Smooth muscle cell (in vitro differentiated cells): ENCODE data around the gene PTCD1. TPM values are rescaled to one million over a fixed set of nuclear protein-coding genes. Genes with fewer than 3 reads are reported as not detected.
"Not testable (repeated sequence)": the region's sequence is repeated elsewhere in the genome, so short reads cannot be mapped to it uniquely, and the experiment has no call there.

Experiments
- DNase-seq: peaks from one replicate; lab custom pipeline; 2025; ENCODE audit not compliant: unreplicated experiment; lab: John Stamatoyannopoulos, UW
- H2AFZ ChIP-seq: fragments of 200-600 bp; sonication (generic); 2 replicates; pipeline ENCODE4 v1.6.0; 2016; ENCODE audit warnings: antibody characterized with exemption, low read depth, mild to moderate bottlenecking
- H3F3A ChIP-seq: fragments of 200-600 bp; sonication (generic); 2 replicates; pipeline ENCODE4 v1.6.0; 2017; ENCODE audit warnings: antibody characterized with exemption, low read depth
- H3K27ac ChIP-seq: fragments of 200-600 bp; sonication (generic); 2 replicates; pipeline ENCODE4 v1.5.1; 2016; ENCODE audit warnings: low read depth, mild to moderate bottlenecking
- H3K27me3 ChIP-seq: fragments of 200-600 bp; sonication (generic); 2 replicates; pipeline ENCODE4 v1.6.1; 2016; ENCODE audit warnings: low read depth, mild to moderate bottlenecking
- H3K36me3 ChIP-seq: fragments of 200-600 bp; sonication (generic); 2 replicates; pipeline ENCODE4 v1.5.1; 2016; ENCODE audit warnings: low read depth
- H3K4me1 ChIP-seq: fragments of 200-600 bp; sonication (generic); 2 replicates; pipeline ENCODE4 v1.5.1; 2016; ENCODE audit warnings: low read depth
- H3K4me2 ChIP-seq: fragments of 200-600 bp; sonication (generic); 2 replicates; pipeline ENCODE4 v1.6.0; 2016; ENCODE audit warnings: mild to moderate bottlenecking
- H3K4me3 ChIP-seq: fragments of 200-600 bp; sonication (generic); 2 replicates; pipeline ENCODE4 v1.5.1; 2016; ENCODE audit warnings: mild to moderate bottlenecking
- H3K79me2 ChIP-seq: fragments of 200-600 bp; sonication (generic); 2 replicates; pipeline ENCODE4 v1.6.0; 2016; ENCODE audit warnings: low read depth, mild to moderate bottlenecking
- H3K9ac ChIP-seq: fragments of 200-600 bp; sonication (generic); 2 replicates; pipeline ENCODE4 v1.6.0; 2016; ENCODE audit warnings: low read depth
- H3K9me3 ChIP-seq: fragments of 200-600 bp; sonication (generic); replicated peaks from 2 replicates; pipeline ENCODE4 v1.5.1; 2016; ENCODE audit warnings: low read depth
- H4K20me1 ChIP-seq: fragments of 200-600 bp; sonication (generic); 2 replicates; pipeline ENCODE4 v1.6.0; 2016; ENCODE audit warnings: low read depth
- CTCF ChIP-seq: fragments of 200-600 bp; sonication (generic); IDR thresholded peaks from 2 replicates; pipeline ENCODE4 v1.5.1; 2017; ENCODE audit warnings: borderline replicate concordance, mild to moderate bottlenecking, antibody characterized with exemption; ENCODE audit not compliant: insufficient read depth, poor library complexity, severe bottlenecking
- WGBS: methylation state at CpG from one replicate; pipeline ENCODE4 v1.1.7; 2016; ENCODE audit warnings: low lambda C conversion rate; 5-methylcytosine and 5-hydroxymethylcytosine counted together
- polyA plus RNA-seq: library from polyadenylated mRNA; unstranded; fragments of >200 nt; fragmentation: Nextera tagmentation; extraction: Ambion mirVana; gene quantifications from 2 replicates; pipeline ENCODE4 v1.2.1, GENCODE V29; 2016
- total RNA-seq: library from RNA; depleted of rRNA; stranded (reverse); fragments of >200 nt; gene quantifications from 2 replicates; pipeline ENCODE4 v1.2.3, GENCODE V29; 2014

The PTCD1 gene
- total and polyA plus RNA-seq, 2 experiments from 2014 or later, result 4.5 to 10.8 TPM

DNA sequence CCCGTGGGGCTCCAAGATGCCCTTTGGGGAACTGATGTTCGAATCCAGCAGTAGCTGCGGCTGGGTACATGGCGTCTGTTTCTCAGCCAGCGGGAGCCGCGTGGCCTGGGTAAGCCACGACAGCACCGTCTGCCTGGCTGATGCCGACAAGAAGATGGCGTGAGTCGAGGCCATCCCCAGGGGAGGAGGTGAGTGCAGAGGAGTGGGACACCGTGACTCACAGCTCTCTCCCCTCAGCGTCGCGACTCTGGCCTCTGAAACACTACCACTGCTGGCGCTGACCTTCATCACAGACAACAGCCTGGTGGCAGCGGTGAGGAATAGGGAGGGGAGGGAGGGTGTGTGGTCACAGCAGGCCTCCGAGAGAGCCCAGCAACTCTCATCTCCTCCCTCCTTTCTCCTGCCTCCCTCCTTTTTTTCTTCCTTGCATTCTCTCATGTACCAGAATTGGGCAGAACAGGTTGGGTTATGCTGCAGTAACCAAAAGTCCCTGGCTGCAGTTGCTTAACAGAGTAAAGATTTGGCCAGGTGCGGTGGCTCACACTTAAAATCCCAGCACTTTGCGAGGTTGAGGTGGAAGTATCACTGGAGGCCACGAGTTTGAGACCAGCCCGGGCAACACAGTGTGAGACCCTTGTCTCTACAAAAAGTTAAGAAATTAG lies 47.5 kb downstream of the PTCD1 start:
- Histone ChIP-seq H3K4me2 (no peak overlapping the region), H2AFZ (no peak overlapping the region), H4K20me1 (peaks cover 55% of the 10 kb centered on the region), H3K4me3 (no peak overlapping the region), H3F3A (peaks cover 11% of the 10 kb centered on the region), H3K79me2 (no peaks in the 10 kb centered on the region), H3K27me3 (no peaks in the 10 kb centered on the region), H3K27ac (no peak overlapping the region), H3K4me1 (no peaks in the 10 kb centered on the region), H3K36me3 (no peaks in the 10 kb centered on the region), H3K9ac (no peak overlapping the region), H3K9me3 (no peaks in the 10 kb centered on the region)
- TF ChIP-seq CTCF, result no peak
- no peak for DNase-seq
- 95% methylated on average over 20 of the region's 23 CpGs for WGBS

- Histone ChIP-seq H3K4me2 (no peak overlapping the region), H3K27me3 (no peaks in the 10 kb centered on the region), H3K4me3 (no peak overlapping the region), H3K36me3 (no peaks in the 10 kb centered on the region), H4K20me1 (peaks cover 51% of the 10 kb centered on the region), H3K9me3 (no peaks in the 10 kb centered on the region), H3F3A (peaks cover 2% of the 10 kb centered on the region), H2AFZ (no peak overlapping the region), H3K9ac (no peak overlapping the region), H3K27ac (no peak overlapping the region), H3K79me2 (no peaks in the 10 kb centered on the region), H3K4me1 (no peaks in the 10 kb centered on the region)
- DNase-seq, result no peak
- TF ChIP-seq CTCF, result no peak
- 98% methylated on average over 13 of the region's 13 CpGs for WGBS
Observed at GRCh38 chr7:99389772-99390171, 48.8 kb downstream of the PTCD1 start.

- Histone ChIP-seq H3F3A (no peaks in the 10 kb centered on the region), H4K20me1 (peaks cover 54% of the 10 kb centered on the region), H3K27ac (no peak overlapping the region), H3K4me2 (no peak overlapping the region), H3K4me3 (no peak overlapping the region), H3K4me1 (no peaks in the 10 kb centered on the region), H3K36me3 (no peaks in the 10 kb centered on the region), H3K9me3 (no peaks in the 10 kb centered on the region), H2AFZ (no peak overlapping the region), H3K9ac (no peak overlapping the region), H3K79me2 (peaks cover 10% of the 10 kb centered on the region), H3K27me3 (no peaks in the 10 kb centered on the region)
- TF ChIP-seq CTCF, result no peak
- no peak for DNase-seq
- 97% methylated on average over 20 of the region's 20 CpGs for WGBS
Observed at GRCh38 chr7:99387912-99388311, 50.7 kb downstream of the PTCD1 start.

DNA sequence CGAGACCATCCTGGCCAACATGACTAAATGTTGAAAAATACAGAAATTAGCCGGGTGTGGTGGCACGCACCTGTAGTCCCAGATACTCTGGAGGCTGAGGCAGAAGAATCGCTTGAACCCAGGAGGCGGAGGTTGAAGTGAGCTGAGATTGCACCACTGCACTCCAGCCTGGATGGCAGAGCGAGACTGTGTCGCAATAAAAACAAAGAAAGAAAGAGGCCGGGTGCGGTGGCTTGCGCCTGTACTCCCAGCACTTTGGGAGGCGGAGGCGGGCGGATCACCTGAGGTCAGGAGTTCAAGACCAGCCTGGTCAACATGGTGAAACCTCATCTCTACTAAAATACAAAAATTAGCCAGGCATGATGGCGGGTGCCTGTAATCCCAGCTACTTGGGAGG lies 51.4 kb downstream of the PTCD1 start:
- WGBS, result 99% methylated on average over 14 of the region's 14 CpGs
- H3K27ac ChIP-seq, result not testable (repeated sequence)

More for the DNA sequence above, 51.4 kb downstream of the PTCD1 start:
- not testable (repeated sequence) for H3K27me3 ChIP-seq, H3K4me3 ChIP-seq, H3K4me1 ChIP-seq, H2AFZ ChIP-seq, H3F3A ChIP-seq, H3K36me3 ChIP-seq, H3K9ac ChIP-seq, H3K4me2 ChIP-seq, DNase-seq, H3K9me3 ChIP-seq
- Histone ChIP-seq H3K79me2 (peaks cover 17% of the 10 kb centered on the region), H4K20me1 (peaks cover 54% of the 10 kb centered on the region)
